Neural progenitor cell (in vitro differentiated cells): ENCODE data around the gene OTOS.

ENCODE experiments used
- CTCF ChIP-seq: fragments of 200-600 bp; sonication (generic); IDR thresholded peaks from 2 replicates; pipeline ENCODE4 v1.5.1; 2017; ENCODE audit warnings: antibody characterized with exemption, mild to moderate bottlenecking
- EZH2 ChIP-seq: fragments of 200-600 bp; sonication (generic); IDR thresholded peaks from 2 replicates; pipeline ENCODE4 v1.6.1; 2017; ENCODE audit warnings: antibody characterized with exemption, mild to moderate bottlenecking, moderate library complexity
- EZH2phosphoT487 ChIP-seq: fragments of 200-600 bp; sonication (generic); IDR thresholded peaks from 2 replicates; pipeline ENCODE4 v1.6.1; 2017; ENCODE audit warnings: antibody characterized with exemption

- TF ChIP-seq CTCF (no peak), EZH2 (no peak), EZH2phosphoT487 (no peak)
Observed at GRCh38 chr2:240147911-240148587, 7.6 kb upstream of the OTOS start.
